ENCODE results near the gene TMEM269.

The TMEM269 gene

DNA sequence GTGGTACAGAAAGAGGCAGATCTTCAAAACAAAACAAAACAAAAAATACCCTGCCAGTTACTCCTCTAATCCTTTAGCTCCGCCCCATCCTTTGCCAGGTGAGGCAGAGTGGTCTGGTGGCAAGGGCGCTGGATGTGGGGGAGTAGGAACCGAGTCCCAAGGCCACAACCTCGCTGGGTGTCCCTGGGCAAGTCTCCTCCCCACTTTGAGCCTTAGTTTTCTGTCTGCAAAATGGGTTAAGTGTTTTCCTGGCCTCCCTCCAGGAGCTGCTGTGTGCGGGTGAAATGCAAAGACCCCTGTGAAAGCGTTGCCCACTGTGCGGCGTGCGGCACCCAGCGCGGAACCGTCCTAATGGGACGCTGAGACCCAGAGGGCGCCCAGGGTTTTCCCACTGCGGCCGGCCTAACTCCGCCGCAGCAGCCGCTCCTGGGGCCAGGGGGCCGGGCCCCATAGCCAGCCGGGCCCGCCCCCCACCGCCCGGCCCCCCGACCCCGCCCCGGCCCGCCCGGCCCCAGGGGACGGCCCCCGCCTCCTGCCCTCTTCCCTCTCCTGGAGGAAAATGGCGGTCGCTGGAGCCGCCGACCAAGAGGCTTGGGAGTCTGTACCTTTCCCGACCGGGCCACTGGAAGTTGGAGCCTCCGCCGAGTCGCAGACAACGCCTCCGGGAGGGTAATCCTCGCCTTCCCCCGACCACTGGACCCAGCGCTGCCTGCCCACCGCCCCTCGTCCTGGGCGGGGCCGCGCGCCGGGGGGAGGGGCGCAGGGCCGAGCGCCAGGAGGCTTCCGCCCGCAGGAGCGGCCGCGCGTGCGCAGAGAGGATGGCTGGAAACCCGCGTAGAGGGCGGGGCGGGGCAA, 32.0 kb downstream of the TMEM269 start, which contains the start of the genes ERMAP and SVBP:
Gene ERMAP, plus strand, starts transcription at position 538 of the 855 bp plus-strand sequence. CDS start 13,327 bp downstream, outside the sequence.
Gene SVBP, minus strand, starts transcription at position 813 of the 855 bp plus-strand sequence. CDS start 853 bp downstream, outside the sequence.
- Histone ChIP-seq H3K4me2 (ENCODE audit: low read depth, low read length, poor library complexity, severe bottlenecking) (peak within 1 kb of the TSS; percentile 91), H3K9me3 (ENCODE audit: insufficient read depth, low read length) (no peaks in the 10 kb centered on the region), H4K20me1 (ENCODE audit: low read depth, low read length) (no peaks in the 10 kb centered on the region), H2AFZ (ENCODE audit: low read depth, low read length, severe bottlenecking) (peak within 1 kb of the TSS; percentile 64), H3K4me3 (ENCODE audit: insufficient read depth, low read length, poor library complexity, severe bottlenecking) (peak within 1 kb of the TSS; percentile 94), H3K79me2 (ENCODE audit: insufficient read depth, low read length) (no peaks in the 10 kb centered on the region), H3F3A (ENCODE audit: insufficient read depth) (no peaks in the 10 kb centered on the region), H3K36me3 (ENCODE audit: low read length) (no peaks in the 10 kb centered on the region), H3K9ac (ENCODE audit: low read length) (peak within 1 kb of the TSS; percentile 71), H3K9me2 (replicated peaks; ENCODE audit: insufficient read depth, low read length) (no peaks in the 10 kb centered on the region), H3K27me3 (ENCODE audit: low read length) (no peaks in the 10 kb centered on the region), H3K27ac (ENCODE audit: low read depth, low read length) (peak within 1 kb of the TSS; percentile 66)
- TF ChIP-seq, protein P1, sequence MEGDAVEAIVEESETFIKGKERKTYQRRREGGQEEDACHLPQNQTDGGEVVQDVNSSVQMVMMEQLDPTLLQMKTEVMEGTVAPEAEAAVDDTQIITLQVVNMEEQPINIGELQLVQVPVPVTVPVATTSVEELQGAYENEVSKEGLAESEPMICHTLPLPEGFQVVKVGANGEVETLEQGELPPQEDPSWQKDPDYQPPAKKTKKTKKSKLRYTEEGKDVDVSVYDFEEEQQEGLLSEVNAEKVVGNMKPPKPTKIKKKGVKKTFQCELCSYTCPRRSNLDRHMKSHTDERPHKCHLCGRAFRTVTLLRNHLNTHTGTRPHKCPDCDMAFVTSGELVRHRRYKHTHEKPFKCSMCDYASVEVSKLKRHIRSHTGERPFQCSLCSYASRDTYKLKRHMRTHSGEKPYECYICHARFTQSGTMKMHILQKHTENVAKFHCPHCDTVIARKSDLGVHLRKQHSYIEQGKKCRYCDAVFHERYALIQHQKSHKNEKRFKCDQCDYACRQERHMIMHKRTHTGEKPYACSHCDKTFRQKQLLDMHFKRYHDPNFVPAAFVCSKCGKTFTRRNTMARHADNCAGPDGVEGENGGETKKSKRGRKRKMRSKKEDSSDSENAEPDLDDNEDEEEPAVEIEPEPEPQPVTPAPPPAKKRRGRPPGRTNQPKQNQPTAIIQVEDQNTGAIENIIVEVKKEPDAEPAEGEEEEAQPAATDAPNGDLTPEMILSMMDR (IDR thresholded peaks at IDR 0.05; ENCODE audit: insufficient read depth, low read length, poor library complexity, severe bottlenecking): no peak
- no peak for TF ChIP-seq EZH2phosphoT487 (conservative IDR thresholded peaks at IDR 0.05; ENCODE audit: low read length)

DNA sequence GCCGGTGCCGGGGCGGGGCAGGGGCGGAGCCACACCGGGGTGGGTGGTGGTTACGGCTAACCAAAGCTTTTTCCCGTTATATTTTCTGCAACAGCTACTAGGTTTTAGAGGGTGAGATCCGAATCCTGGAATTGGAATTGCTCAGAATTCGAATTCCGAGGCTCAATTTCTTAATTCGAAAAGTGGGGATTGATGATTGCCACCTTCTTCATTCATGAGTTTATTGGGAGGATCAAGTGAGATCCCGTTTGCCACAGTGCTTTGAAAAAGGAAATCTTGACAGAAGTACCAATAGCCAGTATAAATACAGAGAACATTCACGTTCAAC, 32.6 kb downstream of the TMEM269 start:
- peak overlapping the region; percentile 71 for H3K9ac ChIP-seq (ENCODE audit: low read length)
- peak overlapping the region; percentile 94 for H3K4me3 ChIP-seq (ENCODE audit: insufficient read depth, low read length, poor library complexity, severe bottlenecking)
- H3K36me3 ChIP-seq (ENCODE audit: low read length): no peaks in the 10 kb centered on the region
- TF ChIP-seq EZH2phosphoT487 (conservative IDR thresholded peaks at IDR 0.05; ENCODE audit: low read length): no peak
- TF ChIP-seq, protein P1 (IDR thresholded peaks at IDR 0.05; ENCODE audit: insufficient read depth, low read length, poor library complexity, severe bottlenecking): no peak
- H3K79me2 ChIP-seq (ENCODE audit: insufficient read depth, low read length): no peaks in the 10 kb centered on the region
- H3F3A ChIP-seq (ENCODE audit: insufficient read depth): no peaks in the 10 kb centered on the region
- no peaks in the 10 kb centered on the region for H3K27me3 ChIP-seq (ENCODE audit: low read length)
- H4K20me1 ChIP-seq (ENCODE audit: low read depth, low read length): no peaks in the 10 kb centered on the region
- H3K27ac ChIP-seq (ENCODE audit: low read depth, low read length): no peak overlapping the region
- peak overlapping the region; percentile 62 for H2AFZ ChIP-seq (ENCODE audit: low read depth, low read length, severe bottlenecking)
- H3K9me3 ChIP-seq (ENCODE audit: insufficient read depth, low read length): no peaks in the 10 kb centered on the region
- peak overlapping the region; percentile 77 for H3K4me2 ChIP-seq (ENCODE audit: low read depth, low read length, poor library complexity, severe bottlenecking)
- no peaks in the 10 kb centered on the region for H3K9me2 ChIP-seq (replicated peaks; ENCODE audit: insufficient read depth, low read length)

DNA sequence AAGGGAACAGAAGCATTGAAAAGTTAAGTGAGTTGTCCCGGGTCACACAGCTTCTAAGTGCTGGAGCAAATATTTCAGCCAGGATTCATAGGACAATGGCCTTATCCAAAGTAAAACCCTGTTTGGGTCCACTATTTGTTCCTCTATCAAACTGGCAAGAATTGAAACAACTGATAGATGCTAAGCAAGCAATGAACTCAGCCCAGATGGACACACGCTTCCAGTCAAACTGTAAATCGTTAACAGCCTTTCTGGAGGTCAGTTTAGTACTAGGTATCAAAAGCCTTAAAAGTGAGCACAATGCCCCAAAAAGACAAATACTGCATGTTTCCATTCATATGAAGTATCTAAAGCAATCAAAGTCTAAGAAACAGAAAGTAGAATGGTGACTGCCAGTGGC, 33.2 kb downstream of the TMEM269 start:
- H3K9me3 ChIP-seq (ENCODE audit: insufficient read depth, low read length): no peaks in the 10 kb centered on the region
- H4K20me1 ChIP-seq (ENCODE audit: low read depth, low read length): no peaks in the 10 kb centered on the region
- peak overlapping the region; percentile 77 for H3K4me2 ChIP-seq (ENCODE audit: low read depth, low read length, poor library complexity, severe bottlenecking)
- H3K9ac ChIP-seq (ENCODE audit: low read length): no peak overlapping the region; the same call in 1 of the 2 replicates
- no peaks in the 10 kb centered on the region for H3K27me3 ChIP-seq (ENCODE audit: low read length)
- TF ChIP-seq EZH2phosphoT487 (conservative IDR thresholded peaks at IDR 0.05; ENCODE audit: low read length): no peak
- TF ChIP-seq, protein P1 (IDR thresholded peaks at IDR 0.05; ENCODE audit: insufficient read depth, low read length, poor library complexity, severe bottlenecking): no peak
- H3K36me3 ChIP-seq (ENCODE audit: low read length): no peaks in the 10 kb centered on the region
- no peak overlapping the region for H3K27ac ChIP-seq (ENCODE audit: low read depth, low read length)
- H2AFZ ChIP-seq (ENCODE audit: low read depth, low read length, severe bottlenecking): no peak overlapping the region
- H3F3A ChIP-seq (ENCODE audit: insufficient read depth): no peaks in the 10 kb centered on the region
- no peaks in the 10 kb centered on the region for H3K9me2 ChIP-seq (replicated peaks; ENCODE audit: insufficient read depth, low read length)
- no peaks in the 10 kb centered on the region for H3K79me2 ChIP-seq (ENCODE audit: insufficient read depth, low read length)
- H3K4me3 ChIP-seq (ENCODE audit: insufficient read depth, low read length, poor library complexity, severe bottlenecking): no peak overlapping the region
